ENCODE measurements around the gene ZNF417. TPM values are rescaled to one million over a fixed set of nuclear protein-coding genes. Genes with fewer than 3 reads are reported as not detected.
"Not testable (repeated sequence)": the region's sequence is repeated elsewhere in the genome, so short reads cannot be mapped to it uniquely, and the experiment has no call there.

The ZNF417 gene
- total and polyA plus RNA-seq, 2 experiments from 2014 or later: 4.8 to 17.8 TPM

- Histone ChIP-seq H3K36me3 (no peaks in the 10 kb centered on the region), H3K27me3 (no peaks in the 10 kb centered on the region), H3K27ac (peak overlapping the region; percentile 91), H3K4me1 (ENCODE audit: low read depth) (peaks cover 20% of the 10 kb centered on the region), H3K9me3 (ENCODE audit: low read depth) (no peaks in the 10 kb centered on the region), H3K4me3 (peak overlapping the region; percentile 66)
- no peak for TF ChIP-seq CTCF (IDR thresholded peaks at IDR 0.05; ENCODE audit: low read depth, low read length)
- peak; percentile 50 to 53 for DNase-seq (ENCODE audit: low read depth in 1 of 2, low spot score in 1 of 2)
Measured at GRCh38 chr19:57887195-57887941, 29.0 kb downstream of the ZNF417 start.

- peak in 1 of 2 donors; percentile 62 for DNase-seq (ENCODE audit: low read depth in 1 of 2, low spot score in 1 of 2)
- no peak for TF ChIP-seq CTCF (IDR thresholded peaks at IDR 0.05; ENCODE audit: low read depth, low read length)
- Histone ChIP-seq H3K36me3 (no peaks in the 10 kb centered on the region), H3K4me1 (ENCODE audit: low read depth) (peaks cover 20% of the 10 kb centered on the region), H3K4me3 (no peak overlapping the region), H3K9me3 (ENCODE audit: low read depth) (no peaks in the 10 kb centered on the region), H3K27ac (peak overlapping the region; percentile 91), H3K27me3 (no peaks in the 10 kb centered on the region)
Measured at GRCh38 chr19:57886046-57886445, 30.3 kb downstream of the ZNF417 start.

GRCh38 chr19:57873883-57874799 lies 42.3 kb downstream of the ZNF417 start:
- peaks cover 12% of the 10 kb centered on the region for H3K36me3 ChIP-seq
- H3K27me3 ChIP-seq; H3K4me1 ChIP-seq (ENCODE audit: low read depth); H3K9me3 ChIP-seq (ENCODE audit: low read depth); H3K27ac ChIP-seq; H3K4me3 ChIP-seq; DNase-seq (ENCODE audit: low read depth in 1 of 2, low spot score in 1 of 2): not testable (repeated sequence)

GRCh38 chr19:57872450-57872849 lies 43.9 kb downstream of the ZNF417 start:
- H3K27ac ChIP-seq: no peak overlapping the region

GRCh38 chr19:57870225-57870624 lies 46.2 kb downstream of the ZNF417 start:
- TF ChIP-seq CTCF (IDR thresholded peaks at IDR 0.05; ENCODE audit: low read depth, low read length): no peak
- Histone ChIP-seq H3K4me1 (ENCODE audit: low read depth) (no peaks in the 10 kb centered on the region), H3K27ac (no peak overlapping the region), H3K36me3 (peaks cover 19% of the 10 kb centered on the region), H3K9me3 (ENCODE audit: low read depth) (no peaks in the 10 kb centered on the region), H3K4me3 (no peak overlapping the region), H3K27me3 (no peaks in the 10 kb centered on the region)
- DNase-seq (ENCODE audit: low read depth in 1 of 2, low spot score in 1 of 2): no peak

More at GRCh38 chr19:57872450-57872849, 43.9 kb downstream of the ZNF417 start:
- no peak for TF ChIP-seq CTCF (IDR thresholded peaks at IDR 0.05; ENCODE audit: low read depth, low read length)
- Histone ChIP-seq H3K4me3 (no peak overlapping the region), H3K27me3 (no peaks in the 10 kb centered on the region), H3K9me3 (ENCODE audit: low read depth) (no peaks in the 10 kb centered on the region), H3K36me3 (peaks cover 19% of the 10 kb centered on the region), H3K4me1 (ENCODE audit: low read depth) (no peaks in the 10 kb centered on the region)
- no peak for DNase-seq (ENCODE audit: low read depth in 1 of 2, low spot score in 1 of 2)

- not testable (repeated sequence) for H3K27ac ChIP-seq; DNase-seq (ENCODE audit: low read depth in 1 of 2, low spot score in 1 of 2); H3K27me3 ChIP-seq; H3K9me3 ChIP-seq (ENCODE audit: low read depth); H3K4me1 ChIP-seq (ENCODE audit: low read depth); H3K4me3 ChIP-seq
- H3K36me3 ChIP-seq: peaks cover 21% of the 10 kb centered on the region
Measured at GRCh38 chr19:57869655-57870054, 46.7 kb downstream of the ZNF417 start.

Data from cardiac muscle cell (in vitro differentiated cells and primary cell).